Sigmoid colon (tissue), 7 donors: Measurements from ENCODE around the gene TRUB1. TPM values are rescaled to one million over a fixed set of nuclear protein-coding genes. Genes with fewer than 3 reads are reported as not detected.

Source experiments
- DNase-seq: peaks from one replicate; pipeline ENCODE4 v3.0.0-alpha.2; 2019
- H3K27ac ChIP-seq, 4 donors: fragments of 200-600 bp; sonication (generic); one replicate each; pipeline ENCODE4 v1.5.1; 2016 to 2019; ENCODE audit warnings: mild to moderate bottlenecking in 1 of 4
- H3K27me3 ChIP-seq, 3 donors: fragments of 200-600 bp; sonication (generic); one replicate each; pipeline ENCODE4 v1.5.1; 2019; ENCODE audit warnings: mild to moderate bottlenecking in 1 of 3
- H3K36me3 ChIP-seq, 4 donors: fragments of 200-600 bp; sonication (generic); one replicate each; pipeline ENCODE4 v1.5.1; 2016 to 2019
- H3K4me1 ChIP-seq, 4 donors: fragments of 200-600 bp; sonication (generic); one replicate each; pipeline ENCODE4 v1.5.1; 2017 to 2019
- H3K4me3 ChIP-seq, 4 donors: fragments of 200-600 bp; sonication (generic); one replicate each; pipeline ENCODE4 v1.5.1; 2017 to 2019; ENCODE audit warnings: mild to moderate bottlenecking in 2 of 4, moderate library complexity in 1 of 4
- H3K9me3 ChIP-seq, 4 donors: fragments of 200-600 bp in 3 of 4; sonication (generic) in 3 of 4; one replicate each; pipeline versions ENCODE4 v1.5.1 to v1.6.1; 2013 to 2019
- EP300 ChIP-seq, 4 donors: sonication (generic); formaldehyde crosslinking; IDR thresholded peaks; one replicate each; pipeline ENCODE4 v1.6.1; 2017; ENCODE audit warnings: antibody characterized with exemption in 4 of 4
- POLR2A ChIP-seq, 2 donors: fragments of 450-650 bp; IDR thresholded peaks; one replicate each; pipeline ENCODE4 v1.6.1; 2016; ENCODE audit warnings: antibody characterized with exemption in 2 of 2, mild to moderate bottlenecking in 2 of 2, moderate library complexity in 2 of 2
- POLR2AphosphoS5 ChIP-seq, 4 donors: sonication (generic); formaldehyde crosslinking; IDR thresholded peaks; one replicate each; pipeline ENCODE4 v1.6.1; 2017; ENCODE audit warnings: antibody characterized with exemption in 4 of 4
- WGBS, 2 donors: extraction: QIAGEN DNeasy Blood & Tissue Kit; methylation state at CpG; one replicate each; pipeline ENCODE4 v1.1.7; 2013; 5-methylcytosine and 5-hydroxymethylcytosine counted together
- intact Hi-C: fragments of 100-400 bp; cut with DNase I; formaldehyde crosslinking; loops from one replicate; pipeline ENCODE4 v1.15.1; 2023
- polyA plus RNA-seq, 3 donors: library from polyadenylated mRNA; stranded (reverse); fragments of 200-250 nt; gene quantifications; one replicate each; pipeline ENCODE4 v1.2.3, GENCODE V29; 2013
- total RNA-seq, 4 donors: library from RNA; depleted of rRNA; stranded (reverse); fragments of >200 nt; gene quantifications; one replicate each; pipeline ENCODE4 v1.1.0, GENCODE V29; 2016
- TF ChIP-seq, protein P1 (sequence below), 4 experiments: fragments of 450-650 bp in 3 of 4; fragments of 200-600 bp in 1 of 4; IDR thresholded peaks; one replicate each; pipeline ENCODE4 v1.5.1; 2016 to 2019; ENCODE audit warnings: antibody characterized with exemption in 4 of 4, mild to moderate bottlenecking in 3 of 4, moderate library complexity in 2 of 4
- donor health status: healthy with polysubstance abuse.
- donor health status: Bipolar disorder and iron deficiency.
- donor health status: healthy.

TRUB1 gene
- total and polyA plus RNA-seq, 7 donors: 7.8 to 14.3 (median 10.5) TPM

DNA sequence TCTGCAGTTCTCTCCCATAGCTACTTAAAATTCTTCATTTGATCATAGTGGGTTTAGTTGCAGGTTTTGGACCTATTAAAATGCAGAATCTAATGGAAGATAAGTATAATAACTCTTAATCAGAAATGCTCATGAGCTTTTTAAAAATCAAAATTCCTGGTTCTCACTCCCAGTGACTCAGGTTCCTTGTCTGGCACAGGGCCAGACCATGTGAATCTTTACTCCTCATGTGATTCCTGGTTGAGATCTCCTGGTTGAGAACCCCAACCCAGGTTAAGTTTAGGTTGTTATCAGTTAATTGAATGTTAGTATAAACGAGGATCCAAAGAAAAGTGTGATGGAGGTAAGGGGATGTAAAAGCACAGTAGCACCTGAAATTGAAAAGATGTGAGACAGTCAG is 17.5 kb upstream of the TRUB1 start:
- DNase-seq: no peak
- TF ChIP-seq POLR2AphosphoS5 (IDR thresholded peaks at IDR 0.05) (no peak), POLR2A (IDR thresholded peaks at IDR 0.05) (no peak), EP300 (IDR thresholded peaks at IDR 0.05) (no peak)
- TF ChIP-seq, protein P1, sequence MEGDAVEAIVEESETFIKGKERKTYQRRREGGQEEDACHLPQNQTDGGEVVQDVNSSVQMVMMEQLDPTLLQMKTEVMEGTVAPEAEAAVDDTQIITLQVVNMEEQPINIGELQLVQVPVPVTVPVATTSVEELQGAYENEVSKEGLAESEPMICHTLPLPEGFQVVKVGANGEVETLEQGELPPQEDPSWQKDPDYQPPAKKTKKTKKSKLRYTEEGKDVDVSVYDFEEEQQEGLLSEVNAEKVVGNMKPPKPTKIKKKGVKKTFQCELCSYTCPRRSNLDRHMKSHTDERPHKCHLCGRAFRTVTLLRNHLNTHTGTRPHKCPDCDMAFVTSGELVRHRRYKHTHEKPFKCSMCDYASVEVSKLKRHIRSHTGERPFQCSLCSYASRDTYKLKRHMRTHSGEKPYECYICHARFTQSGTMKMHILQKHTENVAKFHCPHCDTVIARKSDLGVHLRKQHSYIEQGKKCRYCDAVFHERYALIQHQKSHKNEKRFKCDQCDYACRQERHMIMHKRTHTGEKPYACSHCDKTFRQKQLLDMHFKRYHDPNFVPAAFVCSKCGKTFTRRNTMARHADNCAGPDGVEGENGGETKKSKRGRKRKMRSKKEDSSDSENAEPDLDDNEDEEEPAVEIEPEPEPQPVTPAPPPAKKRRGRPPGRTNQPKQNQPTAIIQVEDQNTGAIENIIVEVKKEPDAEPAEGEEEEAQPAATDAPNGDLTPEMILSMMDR (IDR thresholded peaks at IDR 0.05): no peak
- WGBS, 2 donors: 73 to 90% methylated on average over 1 of the region's 1 CpG

DNA sequence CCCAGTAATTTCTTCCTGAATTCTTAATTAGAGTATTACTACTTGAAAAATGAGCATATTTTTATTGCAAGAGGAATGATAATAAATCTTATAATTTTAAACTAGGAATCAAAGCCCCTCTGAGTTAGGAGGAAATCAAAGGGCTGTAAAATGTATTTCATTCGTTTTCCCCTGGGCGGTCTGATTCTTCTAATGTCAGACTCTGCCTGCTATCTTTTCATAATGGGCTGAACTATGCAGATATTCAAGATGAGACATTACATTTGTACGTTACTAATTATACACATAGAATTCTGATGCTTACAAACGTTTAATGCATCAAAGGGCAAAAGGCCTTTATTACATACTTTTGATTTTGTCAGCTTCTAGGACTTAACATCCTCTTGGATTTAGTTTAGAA is 16.0 kb upstream of the TRUB1 start:
- Histone ChIP-seq H3K27ac (no peak overlapping the region), H3K36me3 (no peaks in the 10 kb centered on the region), H3K27me3 (no peaks in the 10 kb centered on the region), H3K9me3 (no peaks in the 10 kb centered on the region), H3K4me3 (no peak overlapping the region), H3K4me1 (no peaks in the 10 kb centered on the region)
- DNase-seq: no peak
- intact Hi-C loops: no loop called here
- no peak for TF ChIP-seq POLR2A (IDR thresholded peaks at IDR 0.05)
- no peak for TF ChIP-seq POLR2AphosphoS5 (IDR thresholded peaks at IDR 0.05)
- no peak for TF ChIP-seq EP300 (IDR thresholded peaks at IDR 0.05)
- TF ChIP-seq, protein P1 (IDR thresholded peaks at IDR 0.05): no peak
- WGBS, 2 donors: 70 to 73% methylated on average over 4 of the region's 4 CpGs

More for the DNA sequence above, 17.5 kb upstream of the TRUB1 start:
- Histone ChIP-seq H3K27me3 (no peaks in the 10 kb centered on the region), H3K27ac (no peak overlapping the region), H3K36me3 (no peaks in the 10 kb centered on the region), H3K4me1 (no peaks in the 10 kb centered on the region), H3K4me3 (no peak overlapping the region), H3K9me3 (no peaks in the 10 kb centered on the region)
- intact Hi-C loops: no loop called here

DNA sequence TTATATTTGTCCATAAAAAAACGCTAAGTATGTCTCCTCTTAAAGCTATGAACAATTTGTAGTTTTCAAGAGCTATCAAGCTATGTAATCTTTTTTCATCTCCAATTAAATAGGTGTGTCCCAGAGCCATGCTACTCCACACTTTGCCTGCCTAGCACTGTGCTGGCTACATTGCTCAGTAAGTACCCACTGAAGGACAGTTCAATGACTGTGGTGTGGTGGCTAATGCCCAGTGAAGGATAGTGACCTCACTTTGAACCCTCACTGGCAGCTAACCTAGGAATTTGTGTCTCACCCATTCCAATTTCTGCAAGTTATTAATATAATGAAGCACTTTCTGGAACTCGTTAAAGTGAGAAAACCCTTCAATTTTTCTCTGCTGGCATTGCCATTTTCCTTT is 14.4 kb upstream of the TRUB1 start:
- Histone ChIP-seq H3K27me3 (no peaks in the 10 kb centered on the region), H3K36me3 (no peaks in the 10 kb centered on the region), H3K27ac (no peak overlapping the region), H3K4me3 (no peak overlapping the region), H3K9me3 (no peaks in the 10 kb centered on the region), H3K4me1 (no peaks in the 10 kb centered on the region)
- intact Hi-C loops: no loop called here
- no peak for TF ChIP-seq EP300 (IDR thresholded peaks at IDR 0.05)
- TF ChIP-seq, protein P1 (IDR thresholded peaks at IDR 0.05): no peak
- TF ChIP-seq POLR2AphosphoS5 (IDR thresholded peaks at IDR 0.05): no peak
- TF ChIP-seq POLR2A (IDR thresholded peaks at IDR 0.05): no peak
- DNase-seq: no peak
- 72 to 88% methylated on average over 2 of the region's 2 CpGs for WGBS, 2 donors

DNA sequence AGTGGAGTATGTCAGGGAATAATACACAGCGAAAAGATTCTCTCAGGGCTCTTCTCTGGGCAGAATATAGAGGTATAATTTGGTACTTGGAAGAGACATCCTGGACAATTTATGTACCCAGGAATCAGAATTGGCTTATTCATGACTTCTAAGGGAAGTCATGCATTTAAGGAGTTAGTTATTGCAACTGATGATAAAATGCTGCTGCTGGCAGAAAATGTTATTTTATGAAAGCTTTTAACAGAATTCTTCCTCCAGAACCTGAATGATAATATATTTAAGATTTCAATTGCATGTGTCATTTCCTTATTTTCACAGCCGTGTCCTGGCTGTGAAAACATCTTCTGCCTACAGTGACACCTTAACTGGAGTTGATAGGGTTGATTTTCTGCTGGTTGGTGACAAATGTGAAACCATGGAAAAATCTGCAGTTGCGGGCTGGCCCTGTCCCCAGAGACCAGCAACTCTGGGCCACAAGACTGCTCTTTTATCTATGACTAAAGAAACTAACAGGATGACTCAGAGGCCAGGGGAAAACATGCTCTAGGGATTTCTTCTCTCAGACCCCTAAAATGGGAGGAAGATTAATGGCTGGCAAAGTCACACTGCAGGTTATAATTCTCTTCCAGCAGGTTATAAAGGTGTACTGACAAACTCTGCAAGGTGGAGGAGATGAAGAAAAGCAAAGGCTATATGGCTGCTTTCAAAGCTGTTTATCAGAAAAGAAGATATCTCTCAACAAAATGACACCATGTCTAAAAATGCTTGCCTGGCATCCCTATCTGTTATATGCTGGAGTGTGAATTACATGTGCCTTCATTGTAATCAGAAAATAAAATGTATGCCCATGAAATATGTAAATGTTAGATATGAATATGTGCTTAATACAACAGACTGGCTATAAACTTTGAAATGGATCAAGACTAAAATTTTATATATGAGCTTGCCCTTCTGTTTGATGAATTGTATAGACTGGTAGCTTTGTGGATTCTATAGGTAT is 12.1 kb upstream of the TRUB1 start:
- H3K27ac ChIP-seq: no peak overlapping the region
- DNase-seq: no peak
- intact Hi-C loops: no loop called here
- H3K4me1 ChIP-seq: no peaks in the 10 kb centered on the region
- H3K9me3 ChIP-seq: no peaks in the 10 kb centered on the region
- TF ChIP-seq POLR2A (IDR thresholded peaks at IDR 0.05): no peak
- no peak for TF ChIP-seq POLR2AphosphoS5 (IDR thresholded peaks at IDR 0.05)
- TF ChIP-seq, protein P1 (IDR thresholded peaks at IDR 0.05): no peak
- TF ChIP-seq EP300 (IDR thresholded peaks at IDR 0.05): no peak
- H3K36me3 ChIP-seq: no peaks in the 10 kb centered on the region
- H3K27me3 ChIP-seq: no peaks in the 10 kb centered on the region
- 63 to 75% methylated on average over 3 of the region's 3 CpGs for WGBS, 2 donors
- no peak overlapping the region for H3K4me3 ChIP-seq
